HG03045 (cell line): ENCODE measurements around the gene POLA2.
"Not testable (repeated sequence)": the region's sequence is repeated elsewhere in the genome, so short reads cannot be mapped to it uniquely, and the experiment has no call there.

Source experiments
- ATAC-seq: cut with Tn5 transposase; IDR thresholded peaks from one replicate; pipeline ENCODE4 v1.9.1; 2021; ENCODE audit warnings: mild to moderate bottlenecking, moderate library complexity; ENCODE audit not compliant: unreplicated experiment

Gene POLA2

GRCh38 chr11:65329478-65329877 lies 67.7 kb downstream of the POLA2 start:
- ATAC-seq, result no peak

- no peak for ATAC-seq
Observed at GRCh38 chr11:65329944-65330403, 68.2 kb downstream of the POLA2 start.

DNA sequence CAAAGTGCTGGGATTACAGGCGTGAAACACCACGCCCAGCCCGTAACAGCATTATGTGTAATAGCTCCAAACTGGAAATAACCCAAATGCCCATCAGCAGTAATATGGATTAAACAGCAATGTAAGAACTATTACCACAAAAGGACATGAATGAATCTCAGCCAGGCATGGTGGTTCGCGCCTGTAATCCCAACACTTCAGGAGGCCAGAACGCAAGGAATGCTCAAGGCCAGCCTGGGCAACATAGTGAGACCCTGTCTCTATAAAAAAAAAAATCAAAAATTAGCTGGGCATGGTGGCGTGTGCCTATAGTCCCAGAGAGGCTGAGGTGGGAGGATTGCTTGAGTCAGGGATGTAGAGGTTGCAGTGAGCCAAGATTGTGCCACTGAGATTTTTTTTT lies 68.8 kb downstream of the POLA2 start:
- ATAC-seq, result no peak

DNA sequence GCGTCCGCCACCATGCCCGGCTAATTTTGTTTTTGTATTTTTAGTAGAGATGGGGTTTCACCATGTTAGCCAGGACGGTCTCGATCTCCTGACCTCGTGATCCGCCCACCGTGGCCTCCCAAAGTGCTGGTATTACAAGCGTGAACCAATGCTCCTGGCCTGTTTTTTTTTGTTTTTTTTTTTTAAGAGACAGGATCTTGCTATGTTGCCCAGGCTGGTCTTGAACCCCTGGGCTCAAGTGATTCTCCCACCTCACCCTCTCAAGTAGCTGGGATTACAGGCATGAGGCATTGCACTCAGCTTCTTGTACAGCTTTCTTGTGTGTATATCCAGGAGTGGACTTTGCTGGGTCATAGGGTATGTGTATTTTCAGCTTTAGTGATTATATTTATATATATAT lies 70.8 kb downstream of the POLA2 start:
- ATAC-seq, result not testable (repeated sequence)

- ATAC-seq, result no peak
Observed at GRCh38 chr11:65334696-65335295, 73.0 kb downstream of the POLA2 start.

DNA sequence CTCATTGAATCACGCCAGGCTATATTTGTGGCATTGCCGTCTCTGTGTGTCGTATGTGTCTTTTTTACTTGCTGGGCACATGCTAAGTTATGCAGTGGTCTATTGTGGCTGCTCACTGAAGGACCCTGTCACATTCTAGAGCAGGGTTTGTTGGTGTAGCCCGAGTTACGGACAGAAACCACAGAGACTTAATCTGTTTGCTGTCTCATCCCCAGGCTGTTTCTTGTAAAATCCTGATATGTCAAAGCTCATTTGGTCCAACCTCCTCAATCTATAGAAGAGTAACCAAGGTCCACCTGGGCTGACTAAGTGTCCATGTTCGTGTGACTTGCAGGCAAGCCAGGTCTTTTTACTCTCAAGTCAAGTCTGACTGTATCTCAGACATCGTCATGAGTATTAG lies 76.9 kb downstream of the POLA2 start:
- ATAC-seq, result no peak

- ATAC-seq, result no peak
Observed at GRCh38 chr11:65340226-65340625, 78.5 kb downstream of the POLA2 start.

DNA sequence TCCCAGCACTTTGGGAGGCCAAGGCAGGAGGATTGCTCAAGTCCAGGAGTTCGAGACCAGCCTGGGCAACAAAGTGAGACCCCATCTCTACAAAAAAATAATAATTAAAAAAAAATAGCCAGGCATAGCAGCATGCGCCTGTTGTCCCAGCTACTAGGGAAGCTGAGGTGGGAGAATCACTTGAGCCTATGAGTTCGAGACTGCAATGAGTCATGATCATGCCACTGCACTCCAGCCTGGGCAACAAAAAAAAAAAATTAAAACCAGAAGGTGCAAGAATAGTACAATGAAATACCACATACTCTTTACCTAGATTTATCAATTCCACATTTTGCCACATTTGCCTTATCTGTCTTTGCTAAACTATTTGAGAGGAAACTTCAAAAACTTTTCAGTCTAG lies 80.1 kb downstream of the POLA2 start:
- no peak for ATAC-seq
